Calu3 (cell line): ENCODE results near the gene AKAP1. TPM values are rescaled to one million over a fixed set of nuclear protein-coding genes. Genes with fewer than 3 reads are reported as not detected.

ENCODE experiments used
- BruUV-seq: library from RNA; stranded (reverse); fragments of 400-500 nt; replicated peaks from 2 replicates; lab custom pipeline; 2021; lab: Mats Ljungman, UMichigan
- CTCF ChIA-PET: fragments of 300-600 bp; sonication (Branson Sonifier 250); formaldehyde crosslinking; loops from one replicate; lab custom pipeline; 2022; ENCODE audit warnings: antibody characterized with exemption; lab: Charles Lee
- DNase-seq: peaks from one replicate; pipeline ENCODE4 v3.0.0; 2022
- H3K27ac Mint-ChIP-seq: one replicate; pipeline ENCODE4 v1.8.0; 2022; ENCODE audit warnings: mixed read lengths; ENCODE audit not compliant: unreplicated experiment
- H3K27me3 Mint-ChIP-seq: one replicate; pipeline ENCODE4 v1.8.0; 2022; ENCODE audit warnings: mixed read lengths; ENCODE audit not compliant: unreplicated experiment
- H3K36me3 Mint-ChIP-seq: one replicate; pipeline ENCODE4 v1.8.0; 2022; ENCODE audit warnings: mild to moderate bottlenecking, moderate library complexity, mixed read lengths; ENCODE audit not compliant: insufficient read depth, unreplicated experiment
- H3K4me1 Mint-ChIP-seq: one replicate; pipeline ENCODE4 v1.8.0; 2022; ENCODE audit warnings: mild to moderate bottlenecking, low read depth, mixed read lengths; ENCODE audit not compliant: unreplicated experiment
- H3K4me3 Mint-ChIP-seq: one replicate; pipeline ENCODE4 v1.8.0; 2022; ENCODE audit warnings: mild to moderate bottlenecking, low read depth, moderate library complexity, mixed read lengths; ENCODE audit not compliant: unreplicated experiment
- H3K9me3 Mint-ChIP-seq: one replicate; pipeline ENCODE4 v1.8.0; 2022; ENCODE audit warnings: low read depth, mixed read lengths; ENCODE audit not compliant: unreplicated experiment
- intact Hi-C: fragments of 100-400 bp; cut with micrococcal nuclease; formaldehyde crosslinking; loops from one replicate; pipeline ENCODE4 v1.10.0; 2022; ENCODE audit not compliant: unreplicated experiment
- total RNA-seq: library from RNA; stranded (reverse); gene quantifications from 2 replicates; pipeline ENCODE4 v1.2.3, GENCODE V29; 2022
- TF ChIP-seq, protein P1 (sequence below): fragments of 200-600 bp; IDR thresholded peaks from one replicate; pipeline ENCODE4 v1.8.0; 2022; ENCODE audit warnings: antibody characterized with exemption; ENCODE audit not compliant: unreplicated experiment

The AKAP1 gene
- total RNA-seq, 1 experiment from 2014 or later: 41.4 TPM

DNA sequence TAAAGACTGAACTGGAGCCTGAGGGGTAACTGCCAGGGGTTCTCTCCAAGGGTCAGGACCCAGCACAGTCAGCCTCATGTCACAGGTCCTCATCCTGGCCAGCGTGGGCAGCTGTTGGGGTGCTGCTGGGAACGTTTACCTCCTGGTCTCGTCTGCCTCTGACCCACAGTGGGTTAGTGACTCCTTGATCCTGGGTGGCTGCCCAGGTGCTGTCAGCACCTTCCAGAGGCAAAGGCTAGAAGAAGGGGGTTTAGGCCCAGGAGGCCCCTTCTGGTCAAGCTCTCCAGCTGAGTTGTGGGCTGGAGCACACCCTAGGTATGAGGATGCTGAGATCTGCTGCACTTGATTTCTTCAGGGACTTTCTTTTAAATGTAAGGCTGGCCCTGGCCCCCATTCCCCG, 30.3 kb downstream of the AKAP1 start:
- CTCF ChIA-PET: no interaction called here
- intact Hi-C loops: no loop called here
- no peaks in the 10 kb centered on the region for H3K4me1 Mint-ChIP-seq
- TF ChIP-seq, protein P1, sequence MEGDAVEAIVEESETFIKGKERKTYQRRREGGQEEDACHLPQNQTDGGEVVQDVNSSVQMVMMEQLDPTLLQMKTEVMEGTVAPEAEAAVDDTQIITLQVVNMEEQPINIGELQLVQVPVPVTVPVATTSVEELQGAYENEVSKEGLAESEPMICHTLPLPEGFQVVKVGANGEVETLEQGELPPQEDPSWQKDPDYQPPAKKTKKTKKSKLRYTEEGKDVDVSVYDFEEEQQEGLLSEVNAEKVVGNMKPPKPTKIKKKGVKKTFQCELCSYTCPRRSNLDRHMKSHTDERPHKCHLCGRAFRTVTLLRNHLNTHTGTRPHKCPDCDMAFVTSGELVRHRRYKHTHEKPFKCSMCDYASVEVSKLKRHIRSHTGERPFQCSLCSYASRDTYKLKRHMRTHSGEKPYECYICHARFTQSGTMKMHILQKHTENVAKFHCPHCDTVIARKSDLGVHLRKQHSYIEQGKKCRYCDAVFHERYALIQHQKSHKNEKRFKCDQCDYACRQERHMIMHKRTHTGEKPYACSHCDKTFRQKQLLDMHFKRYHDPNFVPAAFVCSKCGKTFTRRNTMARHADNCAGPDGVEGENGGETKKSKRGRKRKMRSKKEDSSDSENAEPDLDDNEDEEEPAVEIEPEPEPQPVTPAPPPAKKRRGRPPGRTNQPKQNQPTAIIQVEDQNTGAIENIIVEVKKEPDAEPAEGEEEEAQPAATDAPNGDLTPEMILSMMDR: no peak
- H3K9me3 Mint-ChIP-seq: no peaks in the 10 kb centered on the region
- H3K27me3 Mint-ChIP-seq: no peaks in the 10 kb centered on the region
- H3K27ac Mint-ChIP-seq: no peak overlapping the region
- BruUV-seq: no TSS peak
- no peak for DNase-seq
- no peak overlapping the region for H3K4me3 Mint-ChIP-seq
- peaks cover 30% of the 10 kb centered on the region for H3K36me3 Mint-ChIP-seq

DNA sequence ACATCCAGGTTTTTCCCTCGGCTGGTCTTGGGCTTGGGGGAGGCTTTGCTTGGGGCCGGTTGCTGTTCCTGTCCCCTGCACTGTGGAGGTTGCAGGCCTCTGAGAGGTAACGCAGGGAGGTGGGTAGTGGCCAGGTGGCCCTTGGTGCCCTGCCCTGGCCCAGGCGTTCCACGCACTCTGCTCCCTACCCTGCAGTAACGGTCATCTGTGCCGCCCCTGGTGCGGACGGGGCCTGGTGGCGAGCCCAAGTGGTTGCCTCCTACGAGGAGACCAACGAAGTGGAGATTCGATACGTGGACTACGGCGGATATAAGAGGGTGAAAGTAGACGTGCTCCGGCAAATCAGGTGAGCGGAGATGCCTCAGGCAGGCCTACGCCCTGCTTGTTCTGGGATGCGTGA, 30.9 kb downstream of the AKAP1 start:
- intact Hi-C loops: no loop called here
- TF ChIP-seq, protein P1: no peak
- Mint-ChIP-seq H3K9me3 (no peaks in the 10 kb centered on the region), H3K27me3 (no peaks in the 10 kb centered on the region), H3K27ac (no peak overlapping the region), H3K4me3 (no peak overlapping the region), H3K36me3 (peaks cover 30% of the 10 kb centered on the region), H3K4me1 (no peaks in the 10 kb centered on the region)
- DNase-seq: no peak
- CTCF ChIA-PET: no interaction called here
- no TSS peak for BruUV-seq

- CTCF ChIA-PET: no interaction called here
- H3K27ac Mint-ChIP-seq: no peak overlapping the region
- H3K4me3 Mint-ChIP-seq: no peak overlapping the region
- intact Hi-C loops: no loop called here
- BruUV-seq: no TSS peak
- H3K9me3 Mint-ChIP-seq: no peaks in the 10 kb centered on the region
- no peaks in the 10 kb centered on the region for H3K4me1 Mint-ChIP-seq
- TF ChIP-seq, protein P1: no peak
- peaks cover 36% of the 10 kb centered on the region for H3K36me3 Mint-ChIP-seq
- DNase-seq: no peak
- no peaks in the 10 kb centered on the region for H3K27me3 Mint-ChIP-seq
Measured at GRCh38 chr17:57117798-57118197, 32.8 kb downstream of the AKAP1 start.

- Mint-ChIP-seq H3K36me3 (peaks cover 31% of the 10 kb centered on the region), H3K27me3 (no peaks in the 10 kb centered on the region), H3K27ac (no peak overlapping the region), H3K9me3 (no peaks in the 10 kb centered on the region), H3K4me3 (no peak overlapping the region), H3K4me1 (no peaks in the 10 kb centered on the region)
- BruUV-seq: no TSS peak
- TF ChIP-seq, protein P1: no peak
- CTCF ChIA-PET: no interaction called here
- intact Hi-C loops: no loop called here
- DNase-seq: no peak
Measured at GRCh38 chr17:57120814-57121213, 35.8 kb downstream of the AKAP1 start.
